ENCODE measurements around the gene FAM163B.

FAM163B gene

GRCh38 chr9:133597316-133597957, 11.8 kb downstream of the FAM163B start:
- no peak for DNase-seq (ENCODE audit: low read depth)

DNA sequence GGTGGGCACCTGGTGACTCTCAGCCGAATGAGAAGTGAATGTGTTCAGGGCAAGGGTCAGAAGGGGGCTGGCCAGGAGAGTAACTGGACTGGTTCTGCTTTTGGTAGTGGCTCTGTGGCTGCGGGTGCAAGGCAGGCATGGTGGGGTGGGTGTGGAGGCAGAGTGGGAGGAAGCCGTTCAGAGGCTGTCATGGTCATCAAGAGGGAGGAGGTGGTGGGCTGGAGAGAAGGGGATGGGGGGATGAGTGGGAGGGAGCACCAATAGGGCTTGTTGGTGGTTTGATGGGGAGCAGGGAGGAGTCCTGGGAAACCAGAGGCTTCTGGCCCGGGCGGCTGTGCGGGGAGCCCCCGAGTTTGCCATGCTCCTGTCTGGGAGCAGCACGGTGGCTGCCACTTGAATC, 13.3 kb downstream of the FAM163B start:
- DNase-seq (ENCODE audit: low read depth), result no peak

DNA sequence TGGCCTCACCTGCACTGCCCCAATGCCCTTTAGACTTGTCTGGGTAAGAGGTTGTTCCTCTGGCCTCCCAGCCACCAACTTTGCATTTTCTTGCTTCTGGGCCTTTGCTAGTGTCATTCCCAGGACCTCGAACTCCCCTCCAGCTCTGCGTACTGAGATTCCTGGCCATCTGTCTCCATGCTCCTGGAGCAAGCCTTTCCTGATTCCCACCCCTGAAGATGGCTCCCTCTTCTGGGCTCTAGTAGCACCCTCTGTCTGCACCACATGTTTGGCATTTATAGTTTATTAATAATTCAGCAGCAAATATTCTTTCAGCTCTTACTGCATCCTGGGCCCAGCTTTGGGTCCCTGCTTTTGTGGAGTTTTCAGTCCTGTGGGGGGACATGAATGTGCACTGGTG, 14.9 kb downstream of the FAM163B start:
- no peak for DNase-seq (ENCODE audit: low read depth)

- DNase-seq (ENCODE audit: low read depth), result no peak
Observed at GRCh38 chr9:133593587-133594253, 15.5 kb downstream of the FAM163B start.

- DNase-seq (ENCODE audit: low read depth), result peak; percentile 23
Observed at GRCh38 chr9:133592731-133593409, 16.3 kb downstream of the FAM163B start.

- DNase-seq (ENCODE audit: low read depth), result no peak
Observed at GRCh38 chr9:133591985-133592384, 17.2 kb downstream of the FAM163B start.

DNA sequence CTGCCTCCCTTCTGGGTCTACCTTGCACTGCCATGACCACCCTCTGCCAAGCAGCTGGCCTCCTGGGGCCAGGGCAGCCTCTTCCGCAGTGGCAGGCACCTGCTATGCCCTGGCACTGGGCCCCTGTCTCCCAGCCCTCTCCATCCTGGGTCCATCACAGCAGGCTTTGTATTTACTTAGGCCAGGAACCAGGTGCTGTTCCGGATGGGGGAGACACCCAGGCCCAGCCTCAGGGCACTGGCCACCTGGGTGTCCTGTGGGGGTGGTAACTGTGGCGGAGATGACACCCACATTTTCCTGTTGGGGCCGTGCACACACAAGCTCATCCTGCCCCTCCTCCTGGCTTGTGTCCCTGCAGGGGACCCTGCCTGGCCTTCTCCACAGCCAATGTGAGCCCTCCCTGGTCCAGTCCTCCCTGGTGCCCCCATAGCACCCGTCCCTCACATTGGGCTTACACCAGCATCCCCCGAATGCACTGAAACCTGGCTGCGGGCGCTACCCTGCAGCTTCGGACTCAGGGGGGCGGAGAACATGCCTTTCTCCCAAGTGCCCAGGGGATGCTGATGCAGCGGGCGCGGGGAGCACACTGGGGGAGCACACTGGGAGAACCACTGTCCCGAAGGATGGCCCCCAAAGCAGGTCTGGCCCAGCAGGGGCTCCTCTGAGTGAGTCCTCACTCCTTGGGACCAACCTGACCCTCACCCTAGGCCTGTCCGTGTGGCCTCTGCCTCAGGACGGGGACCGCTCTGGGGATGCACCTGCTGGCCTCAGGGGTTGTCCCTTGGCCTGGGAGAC, 17.9 kb downstream of the FAM163B start:
- no peak for DNase-seq (ENCODE audit: low read depth)

GRCh38 chr9:133590231-133590855, 18.8 kb downstream of the FAM163B start:
- DNase-seq (ENCODE audit: low read depth), result no peak

GRCh38 chr9:133589454-133590227, 19.5 kb downstream of the FAM163B start:
- DNase-seq (ENCODE audit: low read depth), result no peak

- DNase-seq (ENCODE audit: low read depth), result no peak
Observed at GRCh38 chr9:133587466-133587865, 21.7 kb downstream of the FAM163B start.

DNA sequence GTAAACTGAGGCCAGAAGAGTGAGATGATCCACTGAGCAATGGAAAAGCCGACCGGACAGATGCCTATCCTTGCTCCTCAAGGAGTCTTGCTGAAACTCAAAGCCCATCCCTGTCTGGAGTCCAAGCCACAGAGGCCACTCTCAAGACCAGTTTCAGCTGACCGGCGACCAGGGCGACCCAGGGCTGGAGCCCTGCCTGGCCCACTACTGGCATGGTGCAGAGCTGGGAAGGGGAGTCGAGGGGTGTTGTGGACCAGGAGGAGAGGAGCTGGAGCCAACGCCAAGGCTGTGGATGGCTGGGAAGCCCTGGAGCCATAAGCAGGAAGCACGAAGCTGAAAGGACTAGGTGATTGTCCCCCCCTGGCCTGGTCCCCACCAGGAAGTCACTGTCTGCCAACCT, 22.1 kb downstream of the FAM163B start:
- no peak for DNase-seq (ENCODE audit: low read depth)

DNA sequence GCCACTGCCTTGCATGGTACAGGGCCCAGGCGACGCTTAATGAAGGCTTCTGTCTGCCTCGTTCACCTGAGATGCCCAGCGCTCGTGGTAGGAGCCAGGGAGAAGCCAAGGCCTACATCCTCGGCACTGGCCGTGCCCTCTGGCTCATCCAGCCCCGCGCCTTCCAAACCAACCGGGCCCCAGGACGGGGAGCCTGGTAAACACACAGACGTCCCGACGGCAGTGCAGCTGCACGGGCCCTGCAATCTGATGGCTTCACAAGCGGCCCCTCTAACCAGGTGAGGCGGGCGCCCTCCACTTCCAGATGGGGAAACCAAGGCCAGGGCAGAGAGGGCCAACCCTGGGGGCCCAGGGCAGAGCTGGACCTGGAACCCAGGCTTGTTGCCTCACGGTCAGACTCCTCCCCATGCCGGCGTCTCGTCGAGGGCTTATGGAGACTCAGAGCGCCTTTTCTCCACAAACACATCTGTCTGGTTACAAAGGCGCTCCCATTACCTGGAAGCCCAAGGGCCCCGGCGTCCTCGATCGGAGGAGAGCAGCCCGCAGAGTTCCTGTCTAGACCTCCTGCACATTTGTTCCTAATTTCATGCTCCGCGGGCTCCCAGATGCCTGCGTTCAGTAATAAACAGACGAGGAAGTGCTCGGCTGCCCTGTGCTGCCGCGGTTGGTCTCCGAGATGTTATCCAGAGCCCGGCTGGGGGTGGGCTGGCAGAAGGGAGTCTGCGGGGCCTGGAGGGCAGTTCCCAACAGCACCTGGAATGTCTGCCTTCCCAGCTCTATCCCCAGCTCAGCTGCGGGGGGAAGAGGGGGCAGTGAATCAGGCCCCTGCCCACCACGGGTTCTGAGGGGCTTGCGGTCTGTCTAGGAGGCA, 23.5 kb downstream of the FAM163B start:
- no peak for DNase-seq (ENCODE audit: low read depth)

GRCh38 chr9:133584559-133585476, 24.4 kb downstream of the FAM163B start:
- no peak for DNase-seq (ENCODE audit: low read depth)

DNA sequence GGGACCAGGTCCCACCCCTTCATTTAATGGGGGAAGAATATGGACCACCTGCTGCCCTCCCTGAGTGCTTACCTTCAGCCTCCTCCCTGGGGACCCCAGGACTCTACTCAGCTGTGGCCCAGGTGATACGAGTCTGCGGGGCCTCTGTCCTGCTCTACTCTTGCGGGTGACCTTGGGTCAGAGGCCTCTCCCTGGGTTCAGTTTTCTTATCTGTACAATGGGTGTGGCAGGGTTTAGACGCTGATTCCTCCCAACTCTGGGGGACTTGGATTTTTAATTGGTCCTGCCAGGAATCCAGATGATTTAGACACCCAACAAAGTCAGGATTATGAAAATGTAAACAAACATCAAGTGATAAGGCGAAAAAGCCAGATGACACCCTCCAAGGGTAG, 25.0 kb downstream of the FAM163B start:
- DNase-seq (ENCODE audit: low read depth), result no peak

- no peak for DNase-seq (ENCODE audit: low read depth)
Observed at GRCh38 chr9:133583586-133583985, 25.6 kb downstream of the FAM163B start.

DNA sequence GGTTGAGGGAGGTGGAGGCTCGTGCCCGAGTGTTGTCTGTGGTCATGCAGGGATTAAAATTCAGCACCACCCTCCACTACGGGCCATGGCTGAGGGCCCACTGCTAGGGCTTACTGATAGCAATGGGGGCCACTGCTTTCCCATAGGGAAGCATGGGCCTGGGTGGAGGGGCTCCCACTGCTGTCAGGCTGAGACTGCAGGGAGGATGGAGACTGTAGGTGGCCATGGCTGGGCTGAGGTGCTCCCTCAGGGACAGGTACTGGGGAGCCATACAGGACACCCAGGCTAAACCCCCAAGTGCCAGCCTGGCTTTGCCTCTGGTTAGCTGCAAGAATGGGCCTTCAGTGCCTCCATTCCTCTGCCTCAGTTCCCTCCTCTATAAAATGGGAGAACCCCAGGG, 26.1 kb downstream of the FAM163B start:
- no peak for DNase-seq (ENCODE audit: low read depth)

GRCh38 chr9:133582501-133583045, 26.6 kb downstream of the FAM163B start:
- DNase-seq (ENCODE audit: low read depth), result no peak

DNA sequence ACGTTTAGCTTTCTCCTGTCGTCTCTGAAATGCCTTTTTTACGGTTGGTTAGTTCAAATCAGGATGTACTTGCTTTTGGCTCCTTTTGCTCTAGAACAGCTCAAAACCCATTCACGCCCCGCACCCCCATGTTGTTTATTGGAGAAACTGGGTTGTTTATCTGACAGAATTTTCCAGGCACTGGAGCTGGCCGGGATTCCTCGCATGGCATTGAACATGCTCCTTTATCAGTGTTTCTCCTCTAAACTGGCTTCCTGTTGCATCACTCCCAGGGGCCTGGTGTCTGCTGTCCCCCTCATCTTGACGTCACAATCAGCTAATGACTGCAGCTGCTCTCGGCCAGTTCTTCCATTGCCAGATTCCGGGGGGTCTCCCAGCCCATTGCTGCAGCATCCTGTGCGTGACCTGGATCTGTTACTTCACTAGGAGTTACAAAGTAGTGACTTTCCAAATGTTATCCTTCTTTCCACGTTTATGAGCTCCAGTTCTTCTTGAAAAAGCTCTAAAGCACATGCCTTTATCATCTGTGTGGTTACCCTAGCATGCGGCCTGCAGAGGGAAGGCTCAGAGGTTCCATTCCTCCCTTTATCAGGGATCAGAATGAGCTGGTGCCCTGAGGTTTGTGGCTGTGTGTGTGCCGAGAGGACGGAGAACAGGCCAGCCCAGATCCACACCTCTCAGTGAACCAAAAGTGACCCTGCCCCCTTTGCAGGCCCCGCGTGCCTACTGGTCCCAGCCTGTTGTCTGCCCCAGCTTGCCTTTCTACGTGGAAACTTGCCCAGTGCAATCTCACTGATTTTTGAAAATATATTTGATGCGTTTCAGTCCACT, 27.5 kb downstream of the FAM163B start:
- peak; percentile 24 for DNase-seq (ENCODE audit: low read depth)
